ENCODE results near the gene SOX30.

- TF ChIP-seq CTCF (IDR thresholded peaks at IDR 0.05) = no peak
- no peak for TF ChIP-seq POLR2A (IDR thresholded peaks at IDR 0.05)
These were observed 37.9 kb upstream of the SOX30 start for GRCh38 chr5:157689942-157690689.

All from vagina (tissue), 2 donors.